Posterior cingulate gyrus (tissue), 11 donors: ENCODE measurements around the gene CITED2.

Experiments used
- DNase-seq, 10 donors: peaks; one replicate each; pipeline versions ENCODE4 v3.0.0 to v3.0.0-alpha.2; 2020 to 2021; ENCODE audit warnings: mixed read lengths in 3 of 10
- intact Hi-C: fragments of 100-400 bp; cut with DNase I; formaldehyde crosslinking; loops from one replicate; pipeline ENCODE4 v1.15.1; 2023

Gene CITED2

GRCh38 chr6:139336488-139336887, 38.0 kb downstream of the CITED2 start:
- intact Hi-C loops, result no loop called here
- no peak for DNase-seq

GRCh38 chr6:139335447-139336210, 38.8 kb downstream of the CITED2 start:
- intact Hi-C loops, result no loop called here
- no peak for DNase-seq

- intact Hi-C loops, result no loop called here
- DNase-seq, result no peak
These were observed 39.5 kb downstream of the CITED2 start for GRCh38 chr6:139334806-139335446.

GRCh38 chr6:139330826-139331500, 43.5 kb downstream of the CITED2 start:
- intact Hi-C loops, result no loop called here
- no peak for DNase-seq

GRCh38 chr6:139330306-139330705, 44.1 kb downstream of the CITED2 start:
- DNase-seq, result no peak
- intact Hi-C loops, result no loop called here

- intact Hi-C loops, result no loop called here
- DNase-seq, result no peak
These were observed 45.2 kb downstream of the CITED2 start for GRCh38 chr6:139329224-139329623.

GRCh38 chr6:139327038-139327437, 47.4 kb downstream of the CITED2 start:
- intact Hi-C loops, result no loop called here
- DNase-seq, result no peak

- intact Hi-C loops, result no loop called here
- DNase-seq, result no peak
These were observed 48.8 kb downstream of the CITED2 start for GRCh38 chr6:139325686-139326085.

GRCh38 chr6:139325125-139325524, 49.3 kb downstream of the CITED2 start:
- intact Hi-C loops, result no loop called here

GRCh38 chr6:139324301-139324555, 50.2 kb downstream of the CITED2 start:
- intact Hi-C loops, result no loop called here
- DNase-seq, result no peak

More at GRCh38 chr6:139325125-139325524, 49.3 kb downstream of the CITED2 start:
- DNase-seq, result no peak

GRCh38 chr6:139323511-139324300, 50.7 kb downstream of the CITED2 start:
- intact Hi-C loops, result no loop called here
- DNase-seq, result peak in 4 of 10 donors; percentile 34 to 79 (median 35)
